H1 (cell line): Measurements from ENCODE around the gene TFRC. TPM values are rescaled to one million over a fixed set of nuclear protein-coding genes. Genes with fewer than 3 reads are reported as not detected.

Experiments
- ASH2L ChIP-seq: fragments of 200-600, 300-600 bp; sonication (generic); IDR thresholded peaks from one replicate; pipeline ENCODE4 v1.7.1; 2017; ENCODE audit warnings: low read length
- CTBP2 ChIP-seq: IDR thresholded peaks from 2 replicates; pipeline ENCODE4 v1.7.0; 2011; ENCODE audit warnings: borderline replicate concordance, mild to moderate bottlenecking, moderate library complexity, mixed read lengths, low read length; ENCODE audit not compliant: insufficient read depth, insufficient read length
- JUND ChIP-seq: IDR thresholded peaks from 2 replicates; pipeline ENCODE4 v1.6.1; 2011; ENCODE audit warnings: mild to moderate bottlenecking, improper control_type of control experiment, low read length
- PHF8 ChIP-seq: fragments of 200-600 bp; sonication (generic); conservative IDR thresholded peaks from 2 replicates; pipeline ENCODE4 v1.7.1; 2012; ENCODE audit warnings: low read depth, mild to moderate bottlenecking, inconsistent platforms, low read length, moderate library complexity
- POLR2AphosphoS5 ChIP-seq: IDR thresholded peaks from 2 replicates; pipeline ENCODE4 v1.6.1; 2011; ENCODE audit warnings: low read depth, low read length
- RAD21 ChIP-seq, 2 experiments: IDR thresholded peaks in 1 of 2; conservative IDR thresholded peaks in 1 of 2; 2 replicates each; pipeline ENCODE4 v1.6.1; 2011; ENCODE audit warnings: low read depth in 2 of 2, low read length in 2 of 2, improper control_type of control experiment in 1 of 2, inconsistent platforms in 1 of 2, mild to moderate bottlenecking in 1 of 2, moderate library complexity in 1 of 2
- TCF12 ChIP-seq: IDR thresholded peaks from 2 replicates; pipeline ENCODE4 v1.6.1; 2011; ENCODE audit warnings: low read depth, mild to moderate bottlenecking, low read length
- polyA plus RNA-seq, 7 experiments: library from polyadenylated mRNA; depleted of rRNA in 3 of 7; stranded (reverse) in 5 of 7; unstranded in 2 of 7; fragments of >200 nt in 5 of 7; fragments of 200-250 nt in 2 of 7; gene quantifications; 1 replicate in 5 of 7; 2 replicates in 1 of 7; 4 replicates in 1 of 7; pipeline versions ENCODE4 v1.2.1 to v1.2.3, GENCODE V29; 2011 to 2013; ENCODE audit warnings: missing spikeins in 2 of 7, mixed read lengths in 2 of 7
- total RNA-seq: library from RNA; stranded (reverse); fragmentation: NEBNext Ultra II Directional; extraction: Animal tissue kit (Norgen Biotek cat#: 25700); gene quantifications from 2 replicates; pipeline ENCODE4 v1.2.1, GENCODE V29; 2021

Gene TFRC
- total and polyA plus RNA-seq, 2 of the 8 experiments (the other 6 are each of a cell fraction or from before 2014, with no cell fraction given): 67.3 to 161 TPM

DNA sequence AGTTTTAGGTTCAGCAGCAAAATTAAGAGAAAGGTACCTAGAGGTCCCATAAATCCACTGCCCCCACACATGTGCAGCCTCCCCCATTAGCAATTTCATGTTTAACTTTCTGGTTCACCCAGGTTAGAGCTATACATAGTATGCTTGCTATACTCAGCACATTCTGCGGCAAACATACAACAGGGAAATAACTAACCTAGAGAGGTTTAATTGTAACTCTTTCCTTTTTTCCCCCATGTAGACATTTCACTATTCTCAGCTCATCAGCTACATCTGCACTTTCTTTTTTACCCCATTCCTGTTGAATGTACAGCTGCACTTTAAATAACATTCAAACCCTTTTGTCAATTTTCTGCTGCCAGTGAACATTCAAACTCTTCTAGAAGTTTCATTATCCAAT is 21.1 kb downstream of the TFRC start (continued):
- TF ChIP-seq ASH2L (no peak), POLR2AphosphoS5 (no peak), PHF8 (no peak), TCF12 (no peak), JUND (no peak), CTBP2 (no peak), RAD21 (IDR thresholded peaks at IDR 0.05 in 1 of 2, conservative IDR thresholded peaks at IDR 0.05 in 1 of 2; ENCODE audit: low read depth in 2 of 2, low read length in 2 of 2) (no peak)
